Calu3 (cell line): ENCODE measurements around the gene OR4L1. TPM values are rescaled to one million over a fixed set of nuclear protein-coding genes. Genes with fewer than 3 reads are reported as not detected.
"Not testable (repeated sequence)": the region's sequence is repeated elsewhere in the genome, so short reads cannot be mapped to it uniquely, and the experiment has no call there.

Experiments
- BruUV-seq: library from RNA; stranded (reverse); fragments of 400-500 nt; replicated peaks from 2 replicates; lab custom pipeline; 2021; lab: Mats Ljungman, UMichigan
- CTCF ChIA-PET: fragments of 300-600 bp; sonication (Branson Sonifier 250); formaldehyde crosslinking; loops from one replicate; lab custom pipeline; 2022; ENCODE audit warnings: antibody characterized with exemption; lab: Charles Lee
- DNase-seq: peaks from one replicate; pipeline ENCODE4 v3.0.0; 2022
- H3K27ac Mint-ChIP-seq: one replicate; pipeline ENCODE4 v1.8.0; 2022; ENCODE audit warnings: mixed read lengths; ENCODE audit not compliant: unreplicated experiment
- H3K27me3 Mint-ChIP-seq: one replicate; pipeline ENCODE4 v1.8.0; 2022; ENCODE audit warnings: mixed read lengths; ENCODE audit not compliant: unreplicated experiment
- H3K36me3 Mint-ChIP-seq: one replicate; pipeline ENCODE4 v1.8.0; 2022; ENCODE audit warnings: mild to moderate bottlenecking, moderate library complexity, mixed read lengths; ENCODE audit not compliant: insufficient read depth, unreplicated experiment
- H3K4me1 Mint-ChIP-seq: one replicate; pipeline ENCODE4 v1.8.0; 2022; ENCODE audit warnings: mild to moderate bottlenecking, low read depth, mixed read lengths; ENCODE audit not compliant: unreplicated experiment
- H3K4me3 Mint-ChIP-seq: one replicate; pipeline ENCODE4 v1.8.0; 2022; ENCODE audit warnings: mild to moderate bottlenecking, low read depth, moderate library complexity, mixed read lengths; ENCODE audit not compliant: unreplicated experiment
- H3K9me3 Mint-ChIP-seq: one replicate; pipeline ENCODE4 v1.8.0; 2022; ENCODE audit warnings: low read depth, mixed read lengths; ENCODE audit not compliant: unreplicated experiment
- intact Hi-C: fragments of 100-400 bp; cut with micrococcal nuclease; formaldehyde crosslinking; loops from one replicate; pipeline ENCODE4 v1.10.0; 2022; ENCODE audit not compliant: unreplicated experiment
- total RNA-seq: library from RNA; stranded (reverse); gene quantifications from 2 replicates; pipeline ENCODE4 v1.2.3, GENCODE V29; 2022
- TF ChIP-seq, protein P1 (sequence below): fragments of 200-600 bp; IDR thresholded peaks from one replicate; pipeline ENCODE4 v1.8.0; 2022; ENCODE audit warnings: antibody characterized with exemption; ENCODE audit not compliant: unreplicated experiment

OR4L1 gene
- total RNA-seq, 1 experiment from 2014 or later, result not detected

DNA sequence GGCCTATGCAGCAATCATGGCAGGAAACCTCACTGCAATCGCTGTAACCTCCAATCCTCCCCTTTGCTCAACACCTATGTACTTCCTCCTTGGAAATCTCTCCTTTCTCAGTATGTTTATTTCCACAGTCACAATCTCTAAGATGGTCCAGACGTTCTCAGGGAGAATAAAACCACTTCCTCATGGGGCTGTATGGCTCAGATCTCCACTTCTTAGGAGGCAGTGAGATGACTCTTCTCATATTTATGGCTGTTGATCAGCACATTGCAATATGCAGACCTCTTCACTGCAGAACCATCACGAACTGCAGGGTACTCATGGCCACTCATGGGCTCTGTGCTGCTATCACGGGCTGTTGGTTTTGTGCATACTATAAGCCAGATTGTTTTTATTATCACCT, 33.6 kb downstream of the OR4L1 start:
- CTCF ChIA-PET, result no interaction called here
- TF ChIP-seq, protein P1, sequence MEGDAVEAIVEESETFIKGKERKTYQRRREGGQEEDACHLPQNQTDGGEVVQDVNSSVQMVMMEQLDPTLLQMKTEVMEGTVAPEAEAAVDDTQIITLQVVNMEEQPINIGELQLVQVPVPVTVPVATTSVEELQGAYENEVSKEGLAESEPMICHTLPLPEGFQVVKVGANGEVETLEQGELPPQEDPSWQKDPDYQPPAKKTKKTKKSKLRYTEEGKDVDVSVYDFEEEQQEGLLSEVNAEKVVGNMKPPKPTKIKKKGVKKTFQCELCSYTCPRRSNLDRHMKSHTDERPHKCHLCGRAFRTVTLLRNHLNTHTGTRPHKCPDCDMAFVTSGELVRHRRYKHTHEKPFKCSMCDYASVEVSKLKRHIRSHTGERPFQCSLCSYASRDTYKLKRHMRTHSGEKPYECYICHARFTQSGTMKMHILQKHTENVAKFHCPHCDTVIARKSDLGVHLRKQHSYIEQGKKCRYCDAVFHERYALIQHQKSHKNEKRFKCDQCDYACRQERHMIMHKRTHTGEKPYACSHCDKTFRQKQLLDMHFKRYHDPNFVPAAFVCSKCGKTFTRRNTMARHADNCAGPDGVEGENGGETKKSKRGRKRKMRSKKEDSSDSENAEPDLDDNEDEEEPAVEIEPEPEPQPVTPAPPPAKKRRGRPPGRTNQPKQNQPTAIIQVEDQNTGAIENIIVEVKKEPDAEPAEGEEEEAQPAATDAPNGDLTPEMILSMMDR, result no peak
- BruUV-seq, result no TSS peak
- H3K4me1 Mint-ChIP-seq, result no peaks in the 10 kb centered on the region
- no peak for DNase-seq
- H3K4me3 Mint-ChIP-seq, result no peak overlapping the region
- no peaks in the 10 kb centered on the region for H3K36me3 Mint-ChIP-seq
- H3K27ac Mint-ChIP-seq, result no peak overlapping the region
- no peaks in the 10 kb centered on the region for H3K9me3 Mint-ChIP-seq
- intact Hi-C loops, result no loop called here
- no peaks in the 10 kb centered on the region for H3K27me3 Mint-ChIP-seq

DNA sequence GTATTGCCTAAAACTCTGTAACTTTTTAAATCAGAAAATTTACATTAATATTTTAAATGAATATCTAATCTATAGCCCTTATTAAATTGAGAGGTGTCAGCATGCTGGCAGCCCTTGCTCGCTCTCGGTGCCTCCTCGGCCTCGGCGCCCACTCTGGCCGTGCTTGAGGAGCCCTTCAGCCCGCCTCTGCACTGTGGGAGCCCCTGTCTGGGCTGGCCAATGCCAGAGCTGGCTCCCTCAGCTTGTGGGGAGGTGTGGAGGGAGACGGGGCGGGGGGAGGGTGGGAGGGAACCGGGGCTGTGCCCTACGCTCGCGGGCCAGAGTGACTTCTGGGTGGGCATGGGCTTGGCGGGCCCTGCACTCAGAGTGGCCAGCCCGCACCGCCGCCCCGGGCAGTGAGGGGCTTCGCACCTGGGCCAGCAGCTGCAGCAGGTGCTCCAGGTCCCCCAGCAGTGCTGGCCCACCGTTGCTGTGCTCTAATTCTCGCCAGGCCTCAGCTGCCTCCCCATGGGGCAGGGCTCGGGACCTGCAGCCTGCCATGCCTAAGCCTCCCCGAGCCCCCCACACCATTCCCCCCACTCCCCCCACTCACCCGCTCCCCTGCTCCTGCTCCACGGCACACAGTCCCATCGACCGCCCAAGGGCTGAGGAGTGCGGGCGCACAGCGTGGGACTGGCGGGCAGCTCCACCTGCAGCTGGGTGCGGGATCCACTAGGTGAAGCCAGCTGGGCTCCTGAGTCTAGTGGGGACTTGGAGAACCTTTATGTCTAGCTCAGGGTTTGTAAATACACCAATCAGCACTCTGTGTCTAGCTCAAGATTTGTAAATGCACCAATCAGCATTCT, 39.3 kb downstream of the OR4L1 start:
- BruUV-seq, intact Hi-C loops, DNase-seq, H3K4me3 Mint-ChIP-seq, H3K4me1 Mint-ChIP-seq, H3K27ac Mint-ChIP-seq, H3K27me3 Mint-ChIP-seq, H3K9me3 Mint-ChIP-seq, CTCF ChIA-PET, H3K36me3 Mint-ChIP-seq: not testable (repeated sequence)

DNA sequence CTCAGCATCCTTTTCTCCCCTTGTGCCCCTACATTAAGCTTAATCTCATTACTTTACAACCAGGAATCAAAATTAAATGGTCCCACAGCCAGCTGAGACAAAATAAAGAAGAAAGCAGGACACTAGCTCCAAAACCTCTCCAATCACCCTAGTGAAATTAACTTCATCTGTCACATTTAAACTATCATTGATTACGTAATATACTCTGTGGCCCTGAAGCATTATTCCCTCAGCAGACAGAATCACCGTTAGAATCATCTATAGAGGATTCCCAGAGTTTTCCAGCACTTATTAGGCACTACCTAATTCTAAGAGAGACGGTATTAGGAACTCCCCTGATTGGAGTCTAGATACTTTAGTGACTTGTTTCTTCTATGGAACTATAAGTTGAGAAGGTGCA, 50.6 kb downstream of the OR4L1 start, which contains the start of gene OR4K17:
Gene OR4K17, plus strand, starts transcription at position 302 of the 400 bp plus-strand sequence. CDS start 6,761 bp downstream, outside the sequence.
- no TSS peak for BruUV-seq
- H3K4me3 Mint-ChIP-seq, result no peak within 1 kb of the TSS

More for the DNA sequence above, 50.6 kb downstream of the OR4L1 start, which contains the start of gene OR4K17:
- Mint-ChIP-seq H3K9me3 (no peaks in the 10 kb centered on the region), H3K36me3 (no peaks in the 10 kb centered on the region), H3K4me1 (no peaks in the 10 kb centered on the region), H3K27ac (no peak within 1 kb of the TSS), H3K27me3 (no peaks in the 10 kb centered on the region)
- TF ChIP-seq, protein P1, result no peak
- DNase-seq, result no peak
- CTCF ChIA-PET, result interaction anchor here (0.8 kb wide), 1 partner anchor 9 kb away, joined by 3 read pairs; no protein-coding TSS in a partner anchor
- intact Hi-C loops, result no loop called here

Other genes with a start within 250 kb of the OR4L1 start
- not detected in 2 replicates for gene OR4K2, start 184.9 kb upstream of the OR4L1 start, total RNA-seq
- not detected in 2 replicates for gene OR4K5, start 139.4 kb upstream of the OR4L1 start, total RNA-seq
- gene OR4K1, start 129.1 kb upstream of the OR4L1 start, total RNA-seq, result not detected in 2 replicates
- gene OR4K15, start 84.5 kb upstream of the OR4L1 start, total RNA-seq, result not detected in 2 replicates
- not detected in 2 replicates for gene OR4Q2, start 57.9 kb upstream of the OR4L1 start, total RNA-seq
- gene OR4K14, start 40.7 kb upstream of the OR4L1 start, total RNA-seq, result not detected in 2 replicates
- gene OR4K13, start 24.0 kb upstream of the OR4L1 start, total RNA-seq, result not detected in 2 replicates
- not detected in 2 replicates for gene OR4K17, start 50.7 kb downstream of the OR4L1 start, total RNA-seq
- gene OR4N5, start 78.8 kb downstream of the OR4L1 start, total RNA-seq, result not detected in 2 replicates
- gene OR11G2, start 130.9 kb downstream of the OR4L1 start, total RNA-seq, result not detected in 2 replicates
- not detected in 2 replicates for gene OR11H6, start 163.7 kb downstream of the OR4L1 start, total RNA-seq
- not detected in 2 replicates for gene OR11H7, start 168.9 kb downstream of the OR4L1 start, total RNA-seq
- not detected in 2 replicates for gene OR11H4, start 179.2 kb downstream of the OR4L1 start, total RNA-seq
- gene TTC5, start 245.9 kb downstream of the OR4L1 start, total RNA-seq, result 20.6 and 28.2 TPM in 2 replicates